SK-N-SH (cell line): ENCODE data around the gene TCHHL1. TPM values are rescaled to one million over a fixed set of nuclear protein-coding genes. Genes with fewer than 3 reads are reported as not detected.

Experiments
- CTCF ChIA-PET: fragments of 300-600, 350-600 bp; formaldehyde crosslinking; extraction: SDS; loops from one replicate; lab custom pipeline; 2021; lab: Yijun Ruan, JAX
- POLR2A ChIA-PET: fragments of 350-600 bp; sonication (Branson Sonifier 250); formaldehyde crosslinking; extraction: SDS; loops from one replicate; lab custom pipeline; 2020; ENCODE audit warnings: antibody characterized with exemption, inconsistent platforms; lab: Yijun Ruan, JAX
- DNase-seq: peaks from one replicate; pipeline ENCODE4 v3.0.0; 2012
- H2AFZ ChIP-seq: fragments of 200-600 bp; sonication (generic); 2 replicates; pipeline ENCODE4 v1.8.1; 2016; ENCODE audit warnings: antibody characterized with exemption, mild to moderate bottlenecking, low read depth
- H3F3A ChIP-seq: fragments of 200-600 bp; sonication (generic); replicated peaks from 2 replicates; pipeline ENCODE3; 2016; ENCODE audit warnings: antibody characterized with exemption, mild to moderate bottlenecking; ENCODE audit not compliant: insufficient read depth
- H3K27ac ChIP-seq, 2 experiments: fragments of 200-500 bp in 1 of 2; fragments of 200-600 bp in 1 of 2; sonication (Bioruptor generic) in 1 of 2; sonication (generic), shearing (Covaris generic) in 1 of 2; 2 replicates each; pipeline versions ENCODE4 v1.5.1 to v1.6.1; 2014 to 2016; ENCODE audit warnings: low read depth in 2 of 2, inconsistent platforms in 1 of 2, low read length in 1 of 2, mild to moderate bottlenecking in 1 of 2, mixed read lengths in 1 of 2
- H3K27me3 ChIP-seq: fragments of 200-600 bp; sonication (generic), shearing (Covaris generic); 2 replicates; pipeline ENCODE4 v1.6.1; 2016; ENCODE audit warnings: mixed run types; ENCODE audit not compliant: insufficient read depth
- H3K36me3 ChIP-seq, 2 experiments: fragments of 200-500 bp in 1 of 2; fragments of 200-600 bp in 1 of 2; sonication (Bioruptor generic) in 1 of 2; sonication (generic) in 1 of 2; replicated peaks in 1 of 2; 2 replicates each; pipeline versions ENCODE3 to v1.5.1; 2014 to 2016; ENCODE audit warnings: low read length in 1 of 2, mild to moderate bottlenecking in 1 of 2; ENCODE audit not compliant: insufficient read depth in 2 of 2, control insufficient read depth in 1 of 2
- H3K4me1 ChIP-seq, 2 experiments: fragments of 200-500 bp in 1 of 2; fragments of 200-600 bp in 1 of 2; sonication (Bioruptor generic) in 1 of 2; sonication (generic), shearing (Covaris generic) in 1 of 2; 2 replicates each; pipeline versions ENCODE4 v1.5.1 to v1.6.1; 2014 to 2016; ENCODE audit warnings: low read depth in 1 of 2, low read length in 1 of 2, mixed run types in 1 of 2; ENCODE audit not compliant: insufficient read depth in 2 of 2, control insufficient read depth in 1 of 2
- H3K4me2 ChIP-seq: fragments of 200-600 bp; sonication (generic), shearing (Covaris generic); 2 replicates; pipeline ENCODE4 v1.6.1; 2017; ENCODE audit warnings: mixed run types
- H3K4me3 ChIP-seq, 2 experiments: fragments of 200-500 bp in 1 of 2; fragments of 200-600 bp in 1 of 2; sonication (Bioruptor generic) in 1 of 2; sonication (generic), shearing (Covaris generic) in 1 of 2; 2 replicates each; pipeline versions ENCODE4 v1.5.1 to v1.8.1; 2014 to 2016; ENCODE audit warnings: low read depth in 2 of 2, inconsistent platforms in 1 of 2, low read length in 1 of 2, mild to moderate bottlenecking in 1 of 2, mixed read lengths in 1 of 2, moderate library complexity in 1 of 2
- H3K79me2 ChIP-seq: fragments of 200-600 bp; sonication (generic); 2 replicates; pipeline ENCODE4 v1.8.1; 2017; ENCODE audit warnings: mild to moderate bottlenecking; ENCODE audit not compliant: insufficient read depth
- H3K9ac ChIP-seq: fragments of 200-600 bp; sonication (generic); 2 replicates; pipeline ENCODE4 v1.6.1; 2017; ENCODE audit warnings: mixed run types
- H3K9me2 ChIP-seq: fragments of 200-600 bp; sonication (generic); 2 replicates; pipeline ENCODE4 v1.6.1; 2017; ENCODE audit warnings: mixed run types
- H3K9me3 ChIP-seq: fragments of 200-600 bp; sonication (generic); 2 replicates; pipeline ENCODE4 v1.6.1; 2017; ENCODE audit warnings: mixed run types, mild to moderate bottlenecking, moderate library complexity
- H4K20me1 ChIP-seq: fragments of 200-600 bp; sonication (generic); 2 replicates; pipeline ENCODE4 v1.6.1; 2017; ENCODE audit warnings: mild to moderate bottlenecking, mixed run types; ENCODE audit not compliant: insufficient read depth
- CHD2 ChIP-seq: fragments of 150-350 bp; IDR thresholded peaks from 2 replicates; pipeline ENCODE4 v1.6.1; 2018; ENCODE audit warnings: low read length; ENCODE audit not compliant: partially characterized antibody
- CTCF ChIP-seq: fragments of 200-600 bp; sonication (generic); IDR thresholded peaks from 2 replicates; pipeline ENCODE4 v1.6.1; 2017; ENCODE audit warnings: antibody characterized with exemption, mild to moderate bottlenecking, moderate library complexity
- ELF1 ChIP-seq: IDR thresholded peaks from 2 replicates; pipeline ENCODE4 v1.4.0; 2012
- FOSL2 ChIP-seq: IDR thresholded peaks from 2 replicates; pipeline ENCODE4 v1.4.0; 2012; ENCODE audit warnings: low read depth, mild to moderate bottlenecking, moderate library complexity, borderline replicate concordance
- GABPA ChIP-seq: IDR thresholded peaks from 2 replicates; pipeline ENCODE4 v1.4.0; 2012; ENCODE audit warnings: low read depth, mild to moderate bottlenecking
- GATA2 ChIP-seq: sonication (generic); formaldehyde crosslinking; IDR thresholded peaks from 2 replicates; pipeline ENCODE4 v1.5.0; 2020; ENCODE audit warnings: mild to moderate bottlenecking, missing genetic modification reagents
- IRF3 ChIP-seq: fragments of 150-350 bp; IDR thresholded peaks from 2 replicates; pipeline ENCODE4 v1.6.1; 2016; ENCODE audit warnings: mild to moderate bottlenecking, low read depth, low read length
- JUND ChIP-seq: IDR thresholded peaks from 2 replicates; pipeline ENCODE4 v1.4.0; 2012
- MAX ChIP-seq: IDR thresholded peaks from 2 replicates; pipeline ENCODE4 v1.4.0; 2012; ENCODE audit warnings: low read depth
- MEF2A ChIP-seq: IDR thresholded peaks from 2 replicates; pipeline ENCODE4 v1.4.0; 2012; ENCODE audit warnings: low read depth, borderline replicate concordance
- NFIC ChIP-seq: IDR thresholded peaks from 2 replicates; pipeline ENCODE4 v1.4.0; 2012; ENCODE audit warnings: borderline replicate concordance
- NRF1 ChIP-seq: IDR thresholded peaks from 2 replicates; pipeline ENCODE4 v1.6.1; 2012; ENCODE audit warnings: low read depth, mild to moderate bottlenecking, low read length
- POLR2AphosphoS5 ChIP-seq: IDR thresholded peaks from 2 replicates; pipeline ENCODE4 v1.6.1; 2012; ENCODE audit warnings: low read depth, low read length
- RAD21 ChIP-seq: IDR thresholded peaks from 2 replicates; pipeline ENCODE4 v1.6.1; 2012; ENCODE audit warnings: mild to moderate bottlenecking, low read length
- RCOR1 ChIP-seq: fragments of 150-350 bp; IDR thresholded peaks from 2 replicates; pipeline ENCODE4 v1.6.1; 2017; ENCODE audit warnings: antibody characterized with exemption, low read length
- SIN3A ChIP-seq: IDR thresholded peaks from 2 replicates; pipeline ENCODE4 v1.6.1; 2012; ENCODE audit warnings: low read depth, mild to moderate bottlenecking, low read length, moderate library complexity, borderline replicate concordance
- SMC3 ChIP-seq: IDR thresholded peaks from 2 replicates; pipeline ENCODE4 v1.6.1; 2012; ENCODE audit warnings: low read depth, low read length, improper control_type of control experiment
- TAF1 ChIP-seq: IDR thresholded peaks from 2 replicates; pipeline ENCODE4 v1.6.1; 2012; ENCODE audit warnings: low read depth, mild to moderate bottlenecking, low read length, moderate library complexity, borderline replicate concordance
- TEAD4 ChIP-seq: IDR thresholded peaks from 2 replicates; pipeline ENCODE4 v1.4.0; 2012; ENCODE audit warnings: mild to moderate bottlenecking, borderline replicate concordance; ENCODE audit not compliant: insufficient read depth
- USF1 ChIP-seq: IDR thresholded peaks from 2 replicates; pipeline ENCODE4 v1.4.0; 2012; ENCODE audit warnings: low read depth, borderline replicate concordance
- YY1 ChIP-seq: IDR thresholded peaks from 2 replicates; pipeline ENCODE4 v1.4.0; 2012; ENCODE audit warnings: low read depth, mild to moderate bottlenecking
- WGBS: methylation state at CpG from one replicate; pipeline ENCODE4 v1.1.6; 2017; ENCODE audit warnings: low lambda C conversion rate; 5-methylcytosine and 5-hydroxymethylcytosine counted together
- polyA plus RNA-seq, 3 experiments: library from polyadenylated mRNA; depleted of rRNA; stranded (reverse); fragments of >200 nt; gene quantifications; 2 replicates each; pipeline ENCODE4 v1.2.3, GENCODE V29; 2012

Gene TCHHL1
- polyA plus RNA-seq, 1 of the 3 experiments (the other 2 are of a cell fraction) = not detected

- TF ChIP-seq MAX = no peak
- no peak for TF ChIP-seq JUND
- TF ChIP-seq RAD21 = peak; percentile 80
- TF ChIP-seq POLR2AphosphoS5 = no peak
- no peak for TF ChIP-seq IRF3
- TF ChIP-seq, all 33 proteins: peak for 3
These were observed 36.3 kb downstream of the TCHHL1 start (continued) for GRCh38 chr1:152052606-152053005.

- H3K9ac ChIP-seq = no peak overlapping the region
- no peak for DNase-seq
- ChIA-PET CTCF (interaction anchor here (0.6 to 1.2 kb wide), 6 partner anchors 16 to 1009 kb away, joined by 3 to 4 read pairs (median 3); no protein-coding TSS in a partner anchor), POLR2A (no interaction called here)
- H3K27ac ChIP-seq = no peak overlapping the region
- peaks cover 11 to 12% of the 10 kb centered on the region in 2 experiments; a peak in 3 of 4 replicates for H3K4me1 ChIP-seq
- H3K27me3 ChIP-seq = peaks cover 25% of the 10 kb centered on the region; the same call in 1 of the 2 replicates
- H3K9me2 ChIP-seq = no peaks in the 10 kb centered on the region
- H3K4me3 ChIP-seq = no peak overlapping the region
- no peaks in the 10 kb centered on the region for H3K36me3 ChIP-seq
- no peaks in the 10 kb centered on the region for H3K79me2 ChIP-seq
- H2AFZ ChIP-seq = no peak overlapping the region
- peaks cover 24% of the 10 kb centered on the region for H3F3A ChIP-seq
- 54% methylated on average over 6 of the region's 6 CpGs for WGBS
- TF ChIP-seq USF1 = no peak
- no peak for TF ChIP-seq SMC3
- TF ChIP-seq GABPA = no peak
- no peak for TF ChIP-seq CHD2
- no peak for TF ChIP-seq YY1
- no peak for TF ChIP-seq RAD21
- no peak for TF ChIP-seq FOSL2
- no peak for TF ChIP-seq NRF1
- no peak for TF ChIP-seq TAF1
- no peak for TF ChIP-seq CTCF
- TF ChIP-seq TEAD4 = no peak
- no peak for TF ChIP-seq ELF1
- TF ChIP-seq MEF2A = no peak
- no peak for TF ChIP-seq POLR2AphosphoS5
- TF ChIP-seq NFIC = no peak
- TF ChIP-seq GATA2 (CRISPR knock-in tag) = no peak
- no peak for TF ChIP-seq MAX
- no peak for TF ChIP-seq RCOR1
- no peak for TF ChIP-seq SIN3A
- H4K20me1 ChIP-seq = no peaks in the 10 kb centered on the region
- no peaks in the 10 kb centered on the region for H3K9me3 ChIP-seq
- no peak overlapping the region for H3K4me2 ChIP-seq
These were observed 37.8 kb downstream of the TCHHL1 start for GRCh38 chr1:152050886-152051675.
